LNCaP clone FGC (cell line): Measurements from ENCODE around the gene PRSS56.

ENCODE experiments used
- DNase-seq: peaks from one replicate; pipeline ENCODE4 v3.0.0-alpha.2; 2011; ENCODE audit warnings: low read depth
- H3K4me3 ChIP-seq: 2 replicates; pipeline ENCODE4 v1.5.1; 2011; ENCODE audit warnings: mild to moderate bottlenecking, low read depth, low read length, control low read depth
- TF ChIP-seq, protein P1 (sequence below): IDR thresholded peaks from 2 replicates; pipeline ENCODE4 v1.5.1; 2012; ENCODE audit warnings: mild to moderate bottlenecking; ENCODE audit not compliant: control insufficient read depth, insufficient read depth; ENCODE audit errors: extremely low read depth

PRSS56 gene

DNA sequence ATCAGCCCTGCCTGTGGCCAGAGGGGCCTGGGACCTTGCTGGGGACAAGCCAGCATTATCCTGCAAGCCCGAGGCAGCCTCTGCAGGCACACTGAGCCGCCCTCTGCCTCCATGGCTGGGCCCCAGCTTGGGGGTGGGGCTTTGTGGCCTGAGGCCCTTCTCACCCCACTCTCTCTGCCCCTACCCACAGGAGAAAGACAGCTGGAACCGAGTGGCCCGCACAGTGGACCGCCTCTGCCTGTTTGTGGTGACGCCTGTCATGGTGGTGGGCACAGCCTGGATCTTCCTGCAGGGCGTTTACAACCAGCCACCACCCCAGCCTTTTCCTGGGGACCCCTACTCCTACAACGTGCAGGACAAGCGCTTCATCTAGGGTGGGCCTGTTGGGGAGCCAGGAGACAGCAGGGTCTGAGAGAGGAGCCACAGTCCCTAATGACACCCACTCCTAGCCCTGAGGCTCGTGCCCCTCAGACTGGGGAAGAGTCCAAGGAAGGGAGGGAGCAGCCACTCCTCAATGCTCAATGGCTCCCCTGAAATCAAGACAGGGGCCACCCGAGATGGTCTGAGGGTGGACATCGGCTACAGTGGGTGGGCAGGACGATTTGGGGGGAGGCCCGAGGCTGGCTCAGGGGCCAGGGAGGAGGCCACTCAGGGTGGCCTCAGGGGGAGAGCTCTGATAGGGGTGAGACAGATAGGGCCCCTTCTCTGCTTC, 14.9 kb downstream of the PRSS56 start:
- H3K4me3 ChIP-seq = no peak overlapping the region
- TF ChIP-seq, protein P1, sequence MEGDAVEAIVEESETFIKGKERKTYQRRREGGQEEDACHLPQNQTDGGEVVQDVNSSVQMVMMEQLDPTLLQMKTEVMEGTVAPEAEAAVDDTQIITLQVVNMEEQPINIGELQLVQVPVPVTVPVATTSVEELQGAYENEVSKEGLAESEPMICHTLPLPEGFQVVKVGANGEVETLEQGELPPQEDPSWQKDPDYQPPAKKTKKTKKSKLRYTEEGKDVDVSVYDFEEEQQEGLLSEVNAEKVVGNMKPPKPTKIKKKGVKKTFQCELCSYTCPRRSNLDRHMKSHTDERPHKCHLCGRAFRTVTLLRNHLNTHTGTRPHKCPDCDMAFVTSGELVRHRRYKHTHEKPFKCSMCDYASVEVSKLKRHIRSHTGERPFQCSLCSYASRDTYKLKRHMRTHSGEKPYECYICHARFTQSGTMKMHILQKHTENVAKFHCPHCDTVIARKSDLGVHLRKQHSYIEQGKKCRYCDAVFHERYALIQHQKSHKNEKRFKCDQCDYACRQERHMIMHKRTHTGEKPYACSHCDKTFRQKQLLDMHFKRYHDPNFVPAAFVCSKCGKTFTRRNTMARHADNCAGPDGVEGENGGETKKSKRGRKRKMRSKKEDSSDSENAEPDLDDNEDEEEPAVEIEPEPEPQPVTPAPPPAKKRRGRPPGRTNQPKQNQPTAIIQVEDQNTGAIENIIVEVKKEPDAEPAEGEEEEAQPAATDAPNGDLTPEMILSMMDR = no peak
- no peak for DNase-seq

DNA sequence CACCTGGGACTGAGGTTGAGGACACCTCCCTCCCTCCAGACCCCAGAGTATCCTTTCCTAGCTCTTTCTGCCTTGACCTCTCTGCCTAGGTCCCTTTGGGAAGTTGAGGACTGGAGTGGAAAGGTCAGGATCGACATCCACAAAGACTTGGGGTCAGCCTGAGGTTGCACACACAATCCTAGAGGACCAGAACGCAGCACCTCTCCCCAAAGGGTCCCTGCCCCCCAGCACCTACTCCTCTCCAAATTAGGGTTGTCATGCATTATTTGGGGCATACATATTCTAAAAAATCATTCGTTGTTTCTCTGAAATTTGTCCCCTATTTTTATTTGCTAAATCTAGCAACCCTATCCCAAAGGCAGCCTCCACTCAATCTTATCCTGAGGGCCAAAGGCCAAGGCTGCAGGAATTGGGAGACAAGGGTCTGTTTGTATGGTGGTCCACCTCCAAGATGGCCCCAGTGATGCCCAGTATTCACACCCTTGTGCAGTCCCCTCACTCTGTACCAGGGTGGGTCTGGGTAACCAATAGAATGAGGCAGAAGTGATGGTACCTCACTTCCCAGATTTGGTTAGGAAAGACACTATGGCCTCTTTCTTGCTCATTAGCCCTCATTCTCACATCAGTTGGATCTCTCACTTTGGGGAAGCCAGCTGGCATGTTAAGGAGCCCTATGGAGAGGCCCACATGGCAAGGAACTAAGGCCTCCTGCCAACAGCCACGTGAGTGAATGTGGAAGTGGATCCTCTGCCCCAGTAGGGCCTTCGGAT, 15.8 kb downstream of the PRSS56 start:
- TF ChIP-seq, protein P1 = no peak

DNA sequence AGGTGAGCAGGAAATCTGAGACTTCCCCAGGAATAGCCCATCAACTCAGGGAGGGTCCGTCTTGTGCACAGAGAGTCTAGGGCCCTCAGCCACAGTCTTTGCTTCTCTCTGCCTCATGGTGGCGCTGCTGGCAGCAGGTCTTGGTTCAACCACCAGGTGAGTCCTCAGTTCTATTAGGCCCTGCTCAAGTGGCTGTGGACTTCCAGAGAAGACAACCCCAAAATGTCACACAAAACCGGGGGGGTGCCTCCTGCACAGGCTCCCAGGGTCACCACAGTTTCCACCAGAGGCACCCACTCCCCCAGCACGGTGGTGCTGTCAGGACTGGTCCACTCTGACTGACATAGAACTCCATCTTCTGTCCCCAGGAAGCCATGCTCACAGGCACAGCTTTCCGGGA, 16.9 kb downstream of the PRSS56 start:
- no peak overlapping the region for H3K4me3 ChIP-seq
- no peak for DNase-seq
- TF ChIP-seq, protein P1 = 0 out of 2 replicates have a peak, but pooled peaks have one; percentile 2

More for the DNA sequence above, 15.8 kb downstream of the PRSS56 start:
- DNase-seq = no peak
- no peak overlapping the region for H3K4me3 ChIP-seq

DNA sequence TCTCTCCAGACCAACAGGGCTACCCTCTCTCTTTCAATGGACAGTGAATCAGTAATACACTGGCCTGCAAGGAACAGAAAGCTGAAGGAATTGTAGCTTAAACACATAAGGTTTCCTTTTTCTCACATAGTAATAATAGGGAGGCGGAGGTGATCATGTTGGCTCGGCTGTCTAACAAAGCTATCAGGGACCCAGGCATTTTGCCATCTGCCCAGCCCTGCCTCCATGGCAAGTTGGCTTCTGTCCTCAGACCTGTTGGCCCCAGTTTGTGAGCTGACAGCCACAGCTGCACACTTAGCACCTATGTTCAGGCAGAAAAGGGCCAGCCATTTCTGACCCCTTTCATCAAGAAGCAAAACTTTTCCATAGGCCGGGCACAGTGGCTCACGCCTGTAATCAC, 17.3 kb downstream of the PRSS56 start:
- no peak for DNase-seq
- TF ChIP-seq, protein P1 = no peak
- H3K4me3 ChIP-seq = no peak overlapping the region

DNA sequence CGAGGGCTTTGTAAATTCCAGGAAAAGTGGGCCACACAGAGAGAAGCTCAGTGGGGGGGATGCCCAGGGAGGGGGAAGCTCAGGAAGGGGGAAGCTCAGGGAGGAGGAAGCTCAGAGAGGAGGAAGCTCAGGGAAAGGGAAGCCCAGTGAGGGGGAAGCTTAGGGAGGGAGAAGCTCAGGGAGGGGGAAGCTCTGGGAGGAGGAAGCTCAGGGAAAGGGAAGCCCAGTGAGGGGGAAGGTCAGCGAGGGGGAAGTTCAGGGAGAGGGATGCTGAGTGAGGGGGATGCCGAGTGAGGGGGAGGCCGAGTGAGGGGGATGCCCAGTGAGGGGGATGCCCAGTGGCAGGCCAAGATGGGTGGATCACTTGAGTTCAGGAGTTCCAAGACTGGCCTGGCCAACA, 18.5 kb downstream of the PRSS56 start:
- no peak overlapping the region for H3K4me3 ChIP-seq
- DNase-seq = no peak
- TF ChIP-seq, protein P1 = no peak

DNA sequence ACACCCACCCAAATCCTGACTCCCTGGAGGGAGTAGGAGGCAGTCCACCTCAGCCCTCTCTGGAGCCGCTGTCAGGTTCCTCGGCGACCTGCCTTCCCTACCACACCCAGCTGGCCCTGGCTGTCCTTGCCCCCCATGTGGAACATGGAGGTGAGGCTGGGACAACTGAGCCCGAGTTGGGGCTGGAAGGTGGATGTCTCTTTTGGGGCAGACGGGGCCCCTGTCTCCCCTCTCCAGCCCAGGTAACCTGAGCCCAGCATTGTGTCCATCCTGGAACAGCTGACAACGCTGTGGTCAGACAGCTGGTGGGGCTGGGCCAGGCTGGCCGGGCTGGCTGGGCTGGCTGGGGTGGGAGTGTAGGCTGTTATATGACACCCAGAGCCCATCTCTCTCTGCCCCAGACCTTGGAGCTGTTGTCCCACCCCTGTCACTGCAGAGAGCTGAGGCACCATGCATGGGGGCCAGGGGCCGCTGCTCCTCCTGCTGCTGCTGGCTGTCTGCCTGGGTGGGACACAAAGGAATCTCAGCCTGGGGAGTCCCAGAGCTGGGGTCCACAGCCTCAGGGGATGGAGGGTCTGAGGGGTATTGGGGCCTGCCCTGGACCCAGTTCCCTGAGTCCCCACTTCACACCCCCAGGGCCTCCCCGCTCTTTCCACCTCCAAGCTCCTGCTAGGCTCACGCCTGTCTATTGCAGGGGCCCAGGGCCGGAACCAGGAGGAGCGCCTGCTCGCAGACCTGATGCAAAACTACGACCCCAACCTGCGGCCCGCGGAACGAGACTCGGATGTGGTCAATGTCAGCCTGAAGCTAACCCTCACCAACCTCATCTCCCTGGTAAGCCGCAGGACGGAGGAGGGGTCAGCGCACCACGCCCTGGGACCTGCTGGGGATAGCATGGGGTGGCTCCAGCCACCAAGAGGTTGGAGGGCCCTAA, 19.4 kb downstream of the PRSS56 start, which contains the start of gene CHRNG:
Gene CHRNG (plus strand): TSS at position 395 of the 934 bp plus-strand sequence. CDS start 56 bp downstream, at position 451.
- H3K4me3 ChIP-seq = no peak within 1 kb of the TSS
- DNase-seq = no peak
- TF ChIP-seq, protein P1 = no peak
